ENCODE results near the gene CATSPERZ.

CATSPERZ gene

DNA sequence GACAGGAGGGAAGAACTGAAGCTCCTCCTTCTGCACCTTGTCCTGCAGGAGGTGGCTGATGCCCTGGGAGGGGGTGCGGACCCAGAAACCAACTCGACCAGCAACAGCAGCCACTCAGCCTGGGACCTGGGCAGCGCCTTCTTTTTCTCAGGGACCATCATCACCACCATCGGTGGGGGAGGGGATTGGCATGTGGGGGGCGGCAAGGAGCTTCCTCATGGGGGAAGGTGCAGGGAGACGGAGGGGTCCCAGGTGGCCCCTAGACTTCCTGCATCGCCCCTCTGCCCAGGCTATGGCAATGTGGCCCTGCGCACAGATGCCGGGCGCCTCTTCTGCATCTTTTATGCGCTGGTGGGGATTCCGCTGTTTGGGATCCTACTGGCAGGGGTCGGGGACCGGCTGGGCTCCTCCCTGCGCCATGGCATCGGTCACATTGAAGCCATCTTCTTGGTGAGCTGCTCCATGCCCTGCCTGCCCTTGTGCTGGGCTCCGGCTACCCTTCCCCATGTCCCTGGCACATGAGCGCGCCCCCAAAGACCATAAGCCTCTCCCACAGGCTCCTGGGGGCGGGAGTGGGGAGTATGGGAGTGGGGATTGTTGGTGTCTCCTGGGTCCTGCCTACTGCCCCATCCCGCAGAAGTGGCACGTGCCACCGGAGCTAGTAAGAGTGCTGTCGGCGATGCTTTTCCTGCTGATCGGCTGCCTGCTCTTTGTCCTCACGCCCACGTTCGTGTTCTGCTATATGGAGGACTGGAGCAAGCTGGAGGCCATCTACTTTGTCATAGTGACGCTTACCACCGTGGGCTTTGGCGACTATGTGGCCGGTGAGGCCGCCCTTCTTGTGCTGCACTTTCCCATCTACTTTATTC lies 3.1 kb upstream of the CATSPERZ start:
- CTCF ChIA-PET = interaction anchor here (0.6 kb wide), 1 partner anchor 60 kb away, joined by 3 read pairs; no protein-coding TSS in a partner anchor
- POLR2A ChIA-PET = interaction anchor here (1.1 to 2.4 kb wide), 2 partner anchors 12 to 21 kb away, joined by 3 to 7 read pairs; partner anchors contain the start of genes BAD, GPR137, PRDX5 and TRMT112
- DNase-seq (ENCODE audit: extremely low spot score) = no peak
- TF ChIP-seq ELF4 (IDR thresholded peaks at IDR 0.05) (no peak), LEF1 (IDR thresholded peaks at IDR 0.05; ENCODE audit: borderline replicate concordance) (no peak), NFRKB (IDR thresholded peaks at IDR 0.05) (no peak), FOXA1 (IDR thresholded peaks at IDR 0.05) (no peak), TARDBP (IDR thresholded peaks at IDR 0.05) (no peak), CTBP1 (IDR thresholded peaks at IDR 0.05; ENCODE audit: borderline replicate concordance) (no peak)

DNA sequence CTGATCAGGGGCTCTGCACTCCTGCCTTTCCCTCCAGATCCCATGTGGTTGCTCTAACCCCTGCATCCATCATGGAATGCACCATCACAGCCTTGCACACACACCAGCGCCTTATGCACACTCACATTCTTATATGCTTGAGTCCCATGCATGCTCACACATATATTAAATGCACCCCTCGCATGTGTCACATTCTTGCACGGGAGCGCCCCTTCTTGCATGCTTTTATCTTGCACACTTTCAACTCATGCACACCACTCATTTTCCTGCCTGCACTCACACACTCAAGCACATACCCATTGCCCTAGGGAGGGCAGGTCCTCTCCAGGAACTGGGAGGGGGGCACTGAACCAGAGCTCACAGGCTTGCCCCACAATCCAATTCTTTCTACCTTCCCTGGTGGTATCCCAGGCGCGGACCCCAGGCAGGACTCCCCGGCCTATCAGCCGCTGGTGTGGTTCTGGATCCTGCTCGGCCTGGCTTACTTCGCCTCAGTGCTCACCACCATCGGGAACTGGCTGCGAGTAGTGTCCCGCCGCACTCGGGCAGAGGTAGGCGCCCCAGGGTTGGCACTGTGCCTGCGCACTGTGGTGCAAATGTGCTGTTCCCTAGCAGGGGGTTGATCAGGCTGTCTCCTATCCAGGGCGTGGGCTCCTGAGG lies 2.3 kb upstream of the CATSPERZ start:
- ChIA-PET CTCF (interaction anchor here (0.6 kb wide), 1 partner anchor 59 kb away, joined by 3 read pairs; no protein-coding TSS in a partner anchor), POLR2A (no interaction called here)
- TF ChIP-seq FOXK2 (IDR thresholded peaks at IDR 0.05) = no peak
- TF ChIP-seq CTBP1 (IDR thresholded peaks at IDR 0.05; ENCODE audit: borderline replicate concordance) = no peak
- no peak for TF ChIP-seq FOXA1 (IDR thresholded peaks at IDR 0.05)
- no peak for DNase-seq (ENCODE audit: extremely low spot score)

- no peak for TF ChIP-seq BHLHE40 (IDR thresholded peaks at IDR 0.05; ENCODE audit: borderline replicate concordance)
- TF ChIP-seq FOXM1 (IDR thresholded peaks at IDR 0.05; ENCODE audit: borderline replicate concordance) = no peak
- TF ChIP-seq SP1 (IDR thresholded peaks at IDR 0.05) = no peak
- no peak for TF ChIP-seq TARDBP (IDR thresholded peaks at IDR 0.05)
- no peak for TF ChIP-seq NFRKB (IDR thresholded peaks at IDR 0.05)
- no peak for TF ChIP-seq SUZ12 (IDR thresholded peaks at IDR 0.05)
- TF ChIP-seq, protein P1, sequence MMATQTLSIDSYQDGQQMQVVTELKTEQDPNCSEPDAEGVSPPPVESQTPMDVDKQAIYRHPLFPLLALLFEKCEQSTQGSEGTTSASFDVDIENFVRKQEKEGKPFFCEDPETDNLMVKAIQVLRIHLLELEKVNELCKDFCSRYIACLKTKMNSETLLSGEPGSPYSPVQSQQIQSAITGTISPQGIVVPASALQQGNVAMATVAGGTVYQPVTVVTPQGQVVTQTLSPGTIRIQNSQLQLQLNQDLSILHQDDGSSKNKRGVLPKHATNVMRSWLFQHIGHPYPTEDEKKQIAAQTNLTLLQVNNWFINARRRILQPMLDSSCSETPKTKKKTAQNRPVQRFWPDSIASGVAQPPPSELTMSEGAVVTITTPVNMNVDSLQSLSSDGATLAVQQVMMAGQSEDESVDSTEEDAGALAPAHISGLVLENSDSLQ (IDR thresholded peaks at IDR 0.05) = no peak
- TF ChIP-seq L3MBTL2 (conservative IDR thresholded peaks at IDR 0.05) = no peak
- no peak for TF ChIP-seq LEF1 (IDR thresholded peaks at IDR 0.05; ENCODE audit: borderline replicate concordance)
- TF ChIP-seq CTBP1 (IDR thresholded peaks at IDR 0.05; ENCODE audit: borderline replicate concordance) = no peak
- TF ChIP-seq HDGF (IDR thresholded peaks at IDR 0.05; ENCODE audit: borderline replicate concordance) = no peak
- no peak for TF ChIP-seq ZNF384 (IDR thresholded peaks at IDR 0.05)
- TF ChIP-seq ARNT (IDR thresholded peaks at IDR 0.05) = no peak
- no peak for DNase-seq (ENCODE audit: extremely low spot score)
- ChIA-PET POLR2A (no interaction called here), CTCF (no interaction called here)
These were observed 952 bp upstream of the CATSPERZ start for GRCh38 chr11:64298966-64299846.

DNA sequence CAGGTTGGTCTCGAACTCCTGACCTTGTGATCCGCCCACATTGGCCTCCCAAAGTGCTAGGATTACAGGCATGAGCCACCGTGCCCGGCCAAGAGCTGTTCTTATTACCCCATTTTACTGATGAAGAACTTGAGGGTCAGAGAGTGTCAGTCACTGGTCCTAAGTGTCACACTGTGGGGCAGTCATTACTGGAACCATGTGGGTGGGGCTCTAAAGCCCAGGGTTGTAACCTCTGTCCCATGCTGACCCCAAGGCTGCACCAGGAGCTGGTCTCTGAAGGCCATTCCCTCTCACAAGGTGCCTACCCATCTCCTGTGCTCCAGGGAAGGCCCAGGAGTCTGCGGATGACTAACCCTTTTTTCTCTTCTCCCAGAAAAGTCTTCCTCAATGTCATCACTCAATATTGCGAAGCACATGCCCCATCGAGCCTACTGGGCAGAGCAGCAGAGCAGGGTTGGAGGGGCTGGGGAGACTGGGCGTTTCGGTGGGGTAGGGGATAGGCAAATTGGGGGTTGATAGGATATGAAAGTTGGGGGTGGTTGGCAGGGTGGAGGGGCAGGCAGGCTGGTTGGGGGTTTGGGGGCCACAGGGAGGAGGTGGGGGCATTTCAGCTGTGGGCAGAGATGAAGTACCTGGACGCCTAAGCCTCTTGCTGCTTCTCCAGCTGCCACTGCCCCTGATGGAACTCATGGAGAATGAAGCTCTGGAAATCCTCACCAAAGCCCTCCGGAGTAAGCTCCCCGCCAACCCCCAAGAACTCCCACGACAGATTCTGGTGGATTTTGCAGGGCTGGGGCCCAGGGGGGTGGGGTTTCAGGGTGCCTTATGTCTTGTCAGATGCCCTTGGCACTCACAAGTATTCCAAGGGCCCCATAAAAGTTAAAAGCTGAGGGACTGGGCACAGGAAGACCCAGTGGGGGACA lies 3.2 kb downstream of the CATSPERZ start:
- POLR2A ChIA-PET = interaction anchor here (0.7 to 7.0 kb wide), 12 partner anchors 13 to 118 kb away, joined by 3 to 79 read pairs (median 8); partner anchors contain the start of genes BAD, GPR137, PPP1R14B and PRDX5
- no peak for DNase-seq (ENCODE audit: extremely low spot score)
- TF ChIP-seq, protein P1 (IDR thresholded peaks at IDR 0.05) = no peak
- TF ChIP-seq NFRKB (IDR thresholded peaks at IDR 0.05) (no peak), ZNF384 (IDR thresholded peaks at IDR 0.05) (no peak), FOXK2 (IDR thresholded peaks at IDR 0.05) (no peak), HDGF (IDR thresholded peaks at IDR 0.05; ENCODE audit: borderline replicate concordance) (no peak), LEF1 (IDR thresholded peaks at IDR 0.05; ENCODE audit: borderline replicate concordance) (no peak), ARNT (IDR thresholded peaks at IDR 0.05) (no peak), TARDBP (IDR thresholded peaks at IDR 0.05) (no peak), FOXA1 (IDR thresholded peaks at IDR 0.05) (no peak), ELF4 (IDR thresholded peaks at IDR 0.05) (no peak)
- CTCF ChIA-PET = interaction anchor here (0.5 to 5.4 kb wide), 9 partner anchors 15 to 99 kb away, joined by 3 to 66 read pairs (median 7); partner anchors contain the start of genes PLCB3, PRDX5 and TRMT112

- TF ChIP-seq FOXA1 (IDR thresholded peaks at IDR 0.05) (no peak), ELF4 (IDR thresholded peaks at IDR 0.05) (no peak), FOXK2 (IDR thresholded peaks at IDR 0.05) (no peak), ARNT (IDR thresholded peaks at IDR 0.05) (no peak), TARDBP (IDR thresholded peaks at IDR 0.05) (no peak), FOXM1 (IDR thresholded peaks at IDR 0.05; ENCODE audit: borderline replicate concordance) (no peak), CTBP1 (IDR thresholded peaks at IDR 0.05; ENCODE audit: borderline replicate concordance) (no peak), ZNF384 (IDR thresholded peaks at IDR 0.05) (no peak), SP1 (IDR thresholded peaks at IDR 0.05) (no peak), SUZ12 (IDR thresholded peaks at IDR 0.05) (no peak), HDGF (IDR thresholded peaks at IDR 0.05; ENCODE audit: borderline replicate concordance) (no peak), NFRKB (IDR thresholded peaks at IDR 0.05) (no peak), LEF1 (IDR thresholded peaks at IDR 0.05; ENCODE audit: borderline replicate concordance) (no peak), BHLHE40 (IDR thresholded peaks at IDR 0.05; ENCODE audit: borderline replicate concordance) (no peak), L3MBTL2 (conservative IDR thresholded peaks at IDR 0.05) (no peak)
- TF ChIP-seq, protein P1 (IDR thresholded peaks at IDR 0.05) = no peak
- ChIA-PET POLR2A (interaction anchor here (0.7 to 7.0 kb wide), 14 partner anchors 13 to 119 kb away, joined by 3 to 79 read pairs (median 8); partner anchors contain the start of genes BAD, GPR137, PPP1R14B and PRDX5), CTCF (interaction anchor here (0.5 to 5.4 kb wide), 10 partner anchors 14 to 99 kb away, joined by 3 to 66 read pairs (median 6); partner anchors contain the start of genes PLCB3, PRDX5 and TRMT112)
- DNase-seq (ENCODE audit: extremely low spot score) = no peak
These were observed 3.8 kb downstream of the CATSPERZ start for GRCh38 chr11:64304032-64304315.

Data from HEK293T (cell line).